Measurements from ENCODE around the gene GRSF1. TPM values are rescaled to one million over a fixed set of nuclear protein-coding genes. Genes with fewer than 3 reads are reported as not detected.

The GRSF1 gene, protein sequence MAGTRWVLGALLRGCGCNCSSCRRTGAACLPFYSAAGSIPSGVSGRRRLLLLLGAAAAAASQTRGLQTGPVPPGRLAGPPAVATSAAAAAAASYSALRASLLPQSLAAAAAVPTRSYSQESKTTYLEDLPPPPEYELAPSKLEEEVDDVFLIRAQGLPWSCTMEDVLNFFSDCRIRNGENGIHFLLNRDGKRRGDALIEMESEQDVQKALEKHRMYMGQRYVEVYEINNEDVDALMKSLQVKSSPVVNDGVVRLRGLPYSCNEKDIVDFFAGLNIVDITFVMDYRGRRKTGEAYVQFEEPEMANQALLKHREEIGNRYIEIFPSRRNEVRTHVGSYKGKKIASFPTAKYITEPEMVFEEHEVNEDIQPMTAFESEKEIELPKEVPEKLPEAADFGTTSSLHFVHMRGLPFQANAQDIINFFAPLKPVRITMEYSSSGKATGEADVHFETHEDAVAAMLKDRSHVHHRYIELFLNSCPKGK
- 68.6 and 78.3 TPM in 2 replicates for total RNA-seq

DNA sequence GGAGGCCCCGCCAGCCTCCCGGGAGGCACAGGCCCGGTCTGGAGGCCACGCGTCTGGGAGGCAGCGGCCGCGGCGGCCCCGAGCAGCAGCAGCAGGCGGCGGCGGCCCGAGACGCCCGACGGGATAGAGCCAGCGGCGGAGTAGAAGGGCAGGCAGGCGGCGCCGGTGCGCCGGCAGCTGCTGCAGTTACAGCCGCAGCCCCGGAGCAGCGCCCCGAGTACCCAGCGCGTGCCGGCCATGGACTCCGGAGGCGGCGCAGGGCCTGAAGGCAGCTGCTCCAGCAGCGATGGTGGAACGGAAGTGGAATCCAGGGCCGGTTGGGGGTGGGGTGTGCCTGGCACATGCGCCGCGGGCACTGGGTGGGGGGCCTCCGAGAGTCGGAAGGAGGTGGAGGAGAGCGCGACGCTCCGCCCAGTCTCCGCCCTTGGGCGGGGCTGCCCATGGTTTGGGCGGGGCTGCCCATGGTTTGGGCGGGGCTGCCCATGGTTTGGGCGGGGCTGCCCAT, at the start of gene GRSF1:
GRSF1 (minus strand) TSS at position 302 of the 505 bp plus-strand sequence; CDS start at position 239, 63 bp downstream.

Other genes starting within 250 kb of the GRSF1 start
- gene AMBN, start 247.6 kb downstream of the GRSF1 start, total RNA-seq = not detected in 2 replicates
- gene ENAM, start 211.1 kb downstream of the GRSF1 start, total RNA-seq = not detected in 2 replicates
- gene JCHAIN, start 173.4 kb downstream of the GRSF1 start, total RNA-seq = 1.7 and 6.7 TPM in 2 replicates
- 15.4 and 22.6 TPM in 2 replicates for gene UTP3, start 151.4 kb downstream of the GRSF1 start, total RNA-seq
- 71.4 and 86.5 TPM in 2 replicates for gene RUFY3, start 117.9 kb downstream of the GRSF1 start, total RNA-seq
- 7.8 and 8.6 TPM in 2 replicates for gene MOB1B, start 62.5 kb upstream of the GRSF1 start, total RNA-seq
- 6.4 and 7.1 TPM in 2 replicates for gene DCK, start 153.8 kb upstream of the GRSF1 start, total RNA-seq